ENCODE results near the gene SLPI.

SLPI gene

GRCh38 chr20:45254383-45255262, at the start of gene SLPI:
SLPI (minus strand) TSS chr20:45254564; CDS start chr20:45254543, 21 bp downstream.
- no peak for DNase-seq (ENCODE audit: low read depth)

- no peak for DNase-seq (ENCODE audit: low read depth)
These were observed 49.5 kb upstream of the SLPI start for GRCh38 chr20:45303586-45304463.

GRCh38 chr20:45301824-45302271, 47.5 kb upstream of the SLPI start:
- no peak for DNase-seq (ENCODE audit: low read depth)

- no peak for DNase-seq (ENCODE audit: low read depth)
These were observed 46.6 kb upstream of the SLPI start for GRCh38 chr20:45300961-45301360.

GRCh38 chr20:45299786-45300185, 45.4 kb upstream of the SLPI start:
- DNase-seq (ENCODE audit: low read depth), result no peak

- no peak for DNase-seq (ENCODE audit: low read depth)
These were observed 43.6 kb upstream of the SLPI start for GRCh38 chr20:45297786-45298497.

GRCh38 chr20:45294659-45295058, 40.3 kb upstream of the SLPI start:
- DNase-seq (ENCODE audit: low read depth), result no peak

- DNase-seq (ENCODE audit: low read depth), result no peak
These were observed 39.6 kb upstream of the SLPI start for GRCh38 chr20:45294003-45294368.

GRCh38 chr20:45293041-45294002, 39.0 kb upstream of the SLPI start:
- DNase-seq (ENCODE audit: low read depth), result peak; percentile 50

GRCh38 chr20:45292343-45292742, 38.0 kb upstream of the SLPI start:
- DNase-seq (ENCODE audit: low read depth), result no peak

- DNase-seq (ENCODE audit: low read depth), result no peak
These were observed 37.2 kb upstream of the SLPI start for GRCh38 chr20:45291526-45291925.

- peak; percentile 9 for DNase-seq (ENCODE audit: low read depth)
These were observed 36.5 kb upstream of the SLPI start for GRCh38 chr20:45290677-45291355.

- DNase-seq (ENCODE audit: low read depth), result no peak
These were observed 35.7 kb upstream of the SLPI start for GRCh38 chr20:45289942-45290676.

GRCh38 chr20:45288860-45289259, 34.5 kb upstream of the SLPI start:
- DNase-seq (ENCODE audit: low read depth), result no peak

GRCh38 chr20:45288376-45288775, 34.0 kb upstream of the SLPI start:
- DNase-seq (ENCODE audit: low read depth), result no peak

- DNase-seq (ENCODE audit: low read depth), result no peak
These were observed 29.2 kb upstream of the SLPI start for GRCh38 chr20:45283551-45284057.

- DNase-seq (ENCODE audit: low read depth), result no peak
These were observed 28.6 kb upstream of the SLPI start for GRCh38 chr20:45282700-45283550.

- no peak for DNase-seq (ENCODE audit: low read depth)
These were observed 25.6 kb upstream of the SLPI start for GRCh38 chr20:45279992-45280391.

- DNase-seq (ENCODE audit: low read depth), result no peak
These were observed 21.0 kb upstream of the SLPI start for GRCh38 chr20:45275338-45275737.

All from T-helper 22 cell (primary cell).